Keratinocyte (primary cell): ENCODE measurements around the gene RNF183. TPM values are rescaled to one million over a fixed set of nuclear protein-coding genes. Genes with fewer than 3 reads are reported as not detected.

Experiments used
- DNase-seq: peaks from one replicate; pipeline ENCODE4 v3.0.0-alpha.2; 2011; ENCODE audit warnings: low read depth, missing footprints, low spot score
- FAIRE-seq: peaks from 2 replicates; lab custom pipeline; 2011; peaks lifted over from hg19 to GRCh38; lab: Jason Lieb, UNC
- H2AFZ ChIP-seq: 2 replicates; pipeline ENCODE4 v1.6.0; 2012; ENCODE audit warnings: low read length, control low read depth, inconsistent platforms; ENCODE audit not compliant: control insufficient read depth
- H3K27ac ChIP-seq: 2 replicates; pipeline ENCODE4 v1.5.1; 2011; ENCODE audit warnings: low read length; ENCODE audit not compliant: control insufficient read depth, insufficient read depth
- H3K27me3 ChIP-seq: 3 replicates; pipeline ENCODE4 v1.6.0; 2011; ENCODE audit warnings: low read length; ENCODE audit not compliant: control insufficient read depth, insufficient read depth; ENCODE audit errors: extremely low read depth
- H3K36me3 ChIP-seq, 2 experiments: 2 replicates in 1 of 2; 3 replicates in 1 of 2; pipeline ENCODE4 v1.5.1; 2011; ENCODE audit warnings: low read length in 2 of 2, mild to moderate bottlenecking in 1 of 2; ENCODE audit not compliant: control insufficient read depth in 2 of 2, insufficient read depth in 2 of 2; ENCODE audit errors: extremely low read depth in 1 of 2
- H3K4me1 ChIP-seq: 3 replicates; pipeline ENCODE4 v1.5.1; 2011; ENCODE audit warnings: low read length; ENCODE audit not compliant: control insufficient read depth, insufficient read depth; ENCODE audit errors: extremely low read depth
- H3K4me2 ChIP-seq: 3 replicates; pipeline ENCODE4 v1.6.0; 2011; ENCODE audit warnings: low read depth, low read length; ENCODE audit not compliant: control insufficient read depth, insufficient read depth; ENCODE audit errors: extremely low read depth
- H3K4me3 ChIP-seq, 3 experiments: fragments of 200-600 bp in 1 of 3; sonication (generic) in 1 of 3; 2 replicates in 2 of 3; 3 replicates in 1 of 3; pipeline ENCODE4 v1.5.1; 2011 to 2016; ENCODE audit warnings: low read length in 3 of 3, mild to moderate bottlenecking in 3 of 3, control low read depth in 2 of 3, inconsistent platforms in 1 of 3, low read depth in 1 of 3, mixed read lengths in 1 of 3, mixed run types in 1 of 3, moderate library complexity in 1 of 3; ENCODE audit not compliant: control insufficient read depth in 2 of 3, insufficient read depth in 2 of 3; ENCODE audit errors: extremely low read depth in 1 of 3
- H3K79me2 ChIP-seq: 2 replicates; pipeline ENCODE4 v1.6.0; 2012; ENCODE audit warnings: low read length; ENCODE audit not compliant: control insufficient read depth, insufficient read depth
- H3K9ac ChIP-seq: 3 replicates; pipeline ENCODE4 v1.6.0; 2011; ENCODE audit warnings: low read length; ENCODE audit not compliant: control insufficient read depth, insufficient read depth; ENCODE audit errors: extremely low read depth
- H3K9me1 ChIP-seq: 3 replicates; pipeline ENCODE4 v1.6.0; 2011; ENCODE audit warnings: low read length; ENCODE audit not compliant: control insufficient read depth, insufficient read depth; ENCODE audit errors: extremely low read depth
- H3K9me3 ChIP-seq: 2 replicates; pipeline ENCODE4 v1.5.1; 2012; ENCODE audit warnings: low read depth, low read length; ENCODE audit not compliant: control insufficient read depth
- H4K20me1 ChIP-seq: 3 replicates; pipeline ENCODE4 v1.6.0; 2011; ENCODE audit warnings: low read length; ENCODE audit not compliant: control insufficient read depth, insufficient read depth; ENCODE audit errors: extremely low read depth
- EZH2 ChIP-seq: IDR thresholded peaks from one replicate; pipeline ENCODE4 v1.6.1; 2012; ENCODE audit warnings: inconsistent platforms, mild to moderate bottlenecking, low read length, moderate library complexity
- dilution Hi-C: fragments of 300-500 bp; cut with MboI; formaldehyde crosslinking; loops from one replicate; pipeline ENCODE4 v1.7.0; 2020; ENCODE audit warnings: low sequenced_read_pairs; ENCODE audit not compliant: extremely low pct_ligation_motif_present
- polyA plus RNA-seq, 5 experiments: library from polyadenylated mRNA; depleted of rRNA in 3 of 5; stranded (reverse) in 3 of 5; stranded (forward) in 1 of 5; unstranded in 1 of 5; fragments of >200 nt; gene quantifications; 1 replicate in 1 of 5; 2 replicates in 3 of 5; 3 replicates in 1 of 5; pipeline versions ENCODE4 v1.2.1 to v1.2.3, GENCODE V29; 2011 to 2012; ENCODE audit warnings: missing spikeins in 2 of 5, low read depth in 1 of 5, low replicate concordance in 1 of 5
- TF ChIP-seq, protein P1 (sequence below), 3 experiments: IDR thresholded peaks in 1 of 3; conservative IDR thresholded peaks in 1 of 3; optimal IDR thresholded peaks in 1 of 3; 2 replicates in 2 of 3; 3 replicates in 1 of 3; pipeline versions ENCODE3 to v1.5.1; 2011; ENCODE audit warnings: low read length in 3 of 3, mild to moderate bottlenecking in 3 of 3, moderate library complexity in 2 of 3, control low read depth in 1 of 3, inconsistent platforms in 1 of 3; ENCODE audit not compliant: insufficient read depth in 2 of 3; ENCODE audit errors: extremely low read depth in 1 of 3

Gene RNF183
- polyA plus RNA-seq, 1 donor (not counting 4 experiments of a cell fraction or from before 2014, with no cell fraction given) = not detected

DNA sequence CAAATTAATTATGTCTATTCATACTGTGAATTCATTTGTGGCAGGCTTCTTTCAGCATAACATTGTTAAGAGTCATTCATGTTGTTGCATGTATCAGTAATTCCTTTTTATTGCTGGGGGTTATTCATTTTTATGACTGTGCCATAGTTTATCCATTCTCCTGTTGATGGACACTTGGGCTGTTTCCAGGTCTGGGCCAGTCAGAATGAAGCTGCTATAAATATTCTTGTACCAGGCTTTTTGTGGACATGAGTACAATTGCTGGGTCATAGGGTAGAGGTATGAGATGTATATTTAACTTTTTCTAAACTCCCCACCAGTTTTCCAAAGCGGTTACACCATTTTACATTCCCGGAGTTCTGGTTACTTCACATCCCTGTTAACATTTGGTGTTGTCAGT lies 14.1 kb downstream of the RNF183 start:
- Histone ChIP-seq H3K4me3 (no peak overlapping the region), H3K36me3 (peaks cover 36 to 44% of the 10 kb centered on the region in 2 experiments), H3K4me2 (no peak overlapping the region), H3K9me1 (no peaks in the 10 kb centered on the region), H3K27ac (no peak overlapping the region), H2AFZ (no peak overlapping the region), H3K9ac (no peak overlapping the region), H3K4me1 (no peaks in the 10 kb centered on the region), H4K20me1 (no peaks in the 10 kb centered on the region), H3K79me2 (no peaks in the 10 kb centered on the region), H3K27me3 (no peaks in the 10 kb centered on the region), H3K9me3 (no peaks in the 10 kb centered on the region)
- no peak for TF ChIP-seq EZH2
- TF ChIP-seq, protein P1, sequence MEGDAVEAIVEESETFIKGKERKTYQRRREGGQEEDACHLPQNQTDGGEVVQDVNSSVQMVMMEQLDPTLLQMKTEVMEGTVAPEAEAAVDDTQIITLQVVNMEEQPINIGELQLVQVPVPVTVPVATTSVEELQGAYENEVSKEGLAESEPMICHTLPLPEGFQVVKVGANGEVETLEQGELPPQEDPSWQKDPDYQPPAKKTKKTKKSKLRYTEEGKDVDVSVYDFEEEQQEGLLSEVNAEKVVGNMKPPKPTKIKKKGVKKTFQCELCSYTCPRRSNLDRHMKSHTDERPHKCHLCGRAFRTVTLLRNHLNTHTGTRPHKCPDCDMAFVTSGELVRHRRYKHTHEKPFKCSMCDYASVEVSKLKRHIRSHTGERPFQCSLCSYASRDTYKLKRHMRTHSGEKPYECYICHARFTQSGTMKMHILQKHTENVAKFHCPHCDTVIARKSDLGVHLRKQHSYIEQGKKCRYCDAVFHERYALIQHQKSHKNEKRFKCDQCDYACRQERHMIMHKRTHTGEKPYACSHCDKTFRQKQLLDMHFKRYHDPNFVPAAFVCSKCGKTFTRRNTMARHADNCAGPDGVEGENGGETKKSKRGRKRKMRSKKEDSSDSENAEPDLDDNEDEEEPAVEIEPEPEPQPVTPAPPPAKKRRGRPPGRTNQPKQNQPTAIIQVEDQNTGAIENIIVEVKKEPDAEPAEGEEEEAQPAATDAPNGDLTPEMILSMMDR (optimal IDR thresholded peaks at IDR 0.05 in 1 of 3, IDR thresholded peaks at IDR 0.05 in 1 of 3, conservative IDR thresholded peaks at IDR 0.05 in 1 of 3; ENCODE audit: extremely low read depth in 1 of 3, insufficient read depth in 2 of 3, low read length in 3 of 3) = no peak
- dilution Hi-C loops = no loop called here
- FAIRE-seq (no peak), DNase-seq (no peak)

GRCh38 chr9:113281356-113281755 lies 21.8 kb downstream of the RNF183 start:
- dilution Hi-C loops = no loop called here
- no peaks in the 10 kb centered on the region for H4K20me1 ChIP-seq
- H3K4me1 ChIP-seq = peaks cover 3% of the 10 kb centered on the region
- H3K9me1 ChIP-seq = no peaks in the 10 kb centered on the region
- TF ChIP-seq, protein P1 (optimal IDR thresholded peaks at IDR 0.05 in 1 of 3, IDR thresholded peaks at IDR 0.05 in 1 of 3, conservative IDR thresholded peaks at IDR 0.05 in 1 of 3; ENCODE audit: extremely low read depth in 1 of 3, insufficient read depth in 2 of 3, low read length in 3 of 3) = no peak
- no peak for TF ChIP-seq EZH2
- no peak overlapping the region for H2AFZ ChIP-seq
- no peak for DNase-seq
- H3K9ac ChIP-seq = no peak overlapping the region
- FAIRE-seq = no peak
- H3K79me2 ChIP-seq = peaks cover 20% of the 10 kb centered on the region
- H3K9me3 ChIP-seq = no peaks in the 10 kb centered on the region
- H3K36me3 ChIP-seq = peaks cover 38 to 46% of the 10 kb centered on the region in 2 experiments
- no peaks in the 10 kb centered on the region for H3K27me3 ChIP-seq
- no peak overlapping the region for H3K27ac ChIP-seq
- no peak overlapping the region for H3K4me2 ChIP-seq
- H3K4me3 ChIP-seq = no peak overlapping the region
